Measurements from ENCODE around the gene CSGALNACT2.

CSGALNACT2 gene

GRCh38 chr10:43196981-43197833, 59.0 kb downstream of the CSGALNACT2 start:
- H3K36me3 ChIP-seq (ENCODE audit: control insufficient read depth, insufficient read depth, low read length) = no peaks in the 10 kb centered on the region
- H3K79me2 ChIP-seq = no peaks in the 10 kb centered on the region
- no peak overlapping the region for H3K4me2 ChIP-seq (ENCODE audit: low read length)
- H3K27ac ChIP-seq = no peak overlapping the region
- no peak overlapping the region for H3K4me3 ChIP-seq (ENCODE audit: low read depth, low read length)
- no peaks in the 10 kb centered on the region for H3K27me3 ChIP-seq (ENCODE audit: control insufficient read depth, insufficient read depth, low read length)
- no peak overlapping the region for H3K9ac ChIP-seq
- H3K9me3 ChIP-seq (ENCODE audit: control insufficient read depth, low read length) = no peaks in the 10 kb centered on the region
- TF ChIP-seq, protein P1, sequence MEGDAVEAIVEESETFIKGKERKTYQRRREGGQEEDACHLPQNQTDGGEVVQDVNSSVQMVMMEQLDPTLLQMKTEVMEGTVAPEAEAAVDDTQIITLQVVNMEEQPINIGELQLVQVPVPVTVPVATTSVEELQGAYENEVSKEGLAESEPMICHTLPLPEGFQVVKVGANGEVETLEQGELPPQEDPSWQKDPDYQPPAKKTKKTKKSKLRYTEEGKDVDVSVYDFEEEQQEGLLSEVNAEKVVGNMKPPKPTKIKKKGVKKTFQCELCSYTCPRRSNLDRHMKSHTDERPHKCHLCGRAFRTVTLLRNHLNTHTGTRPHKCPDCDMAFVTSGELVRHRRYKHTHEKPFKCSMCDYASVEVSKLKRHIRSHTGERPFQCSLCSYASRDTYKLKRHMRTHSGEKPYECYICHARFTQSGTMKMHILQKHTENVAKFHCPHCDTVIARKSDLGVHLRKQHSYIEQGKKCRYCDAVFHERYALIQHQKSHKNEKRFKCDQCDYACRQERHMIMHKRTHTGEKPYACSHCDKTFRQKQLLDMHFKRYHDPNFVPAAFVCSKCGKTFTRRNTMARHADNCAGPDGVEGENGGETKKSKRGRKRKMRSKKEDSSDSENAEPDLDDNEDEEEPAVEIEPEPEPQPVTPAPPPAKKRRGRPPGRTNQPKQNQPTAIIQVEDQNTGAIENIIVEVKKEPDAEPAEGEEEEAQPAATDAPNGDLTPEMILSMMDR (IDR thresholded peaks at IDR 0.05) = no peak
- H2AFZ ChIP-seq = no peak overlapping the region
- H3K4me1 ChIP-seq = no peaks in the 10 kb centered on the region

- Histone ChIP-seq H3K4me2 (ENCODE audit: low read length) (no peak overlapping the region), H3K27ac (no peak overlapping the region), H3K27me3 (ENCODE audit: control insufficient read depth, insufficient read depth, low read length) (no peaks in the 10 kb centered on the region), H3K79me2 (no peaks in the 10 kb centered on the region), H3K9ac (no peak overlapping the region), H2AFZ (no peak overlapping the region), H3K36me3 (ENCODE audit: control insufficient read depth, insufficient read depth, low read length) (no peaks in the 10 kb centered on the region), H3K4me1 (no peaks in the 10 kb centered on the region), H3K9me3 (ENCODE audit: control insufficient read depth, low read length) (no peaks in the 10 kb centered on the region), H3K4me3 (ENCODE audit: low read depth, low read length) (no peak overlapping the region)
- TF ChIP-seq, protein P1 (IDR thresholded peaks at IDR 0.05) = no peak
These were observed 59.8 kb downstream of the CSGALNACT2 start for GRCh38 chr10:43197834-43198681.

- Histone ChIP-seq H2AFZ (no peak overlapping the region), H3K79me2 (no peaks in the 10 kb centered on the region), H3K9me3 (ENCODE audit: control insufficient read depth, low read length) (no peaks in the 10 kb centered on the region), H3K4me2 (ENCODE audit: low read length) (no peak overlapping the region), H3K36me3 (ENCODE audit: control insufficient read depth, insufficient read depth, low read length) (no peaks in the 10 kb centered on the region), H3K4me3 (ENCODE audit: low read depth, low read length) (no peak overlapping the region), H3K4me1 (no peaks in the 10 kb centered on the region), H3K27ac (no peak overlapping the region), H3K27me3 (ENCODE audit: control insufficient read depth, insufficient read depth, low read length) (no peaks in the 10 kb centered on the region), H3K9ac (no peak overlapping the region)
- TF ChIP-seq, protein P1 (IDR thresholded peaks at IDR 0.05) = no peak
These were observed 60.4 kb downstream of the CSGALNACT2 start for GRCh38 chr10:43198682-43199005.

DNA sequence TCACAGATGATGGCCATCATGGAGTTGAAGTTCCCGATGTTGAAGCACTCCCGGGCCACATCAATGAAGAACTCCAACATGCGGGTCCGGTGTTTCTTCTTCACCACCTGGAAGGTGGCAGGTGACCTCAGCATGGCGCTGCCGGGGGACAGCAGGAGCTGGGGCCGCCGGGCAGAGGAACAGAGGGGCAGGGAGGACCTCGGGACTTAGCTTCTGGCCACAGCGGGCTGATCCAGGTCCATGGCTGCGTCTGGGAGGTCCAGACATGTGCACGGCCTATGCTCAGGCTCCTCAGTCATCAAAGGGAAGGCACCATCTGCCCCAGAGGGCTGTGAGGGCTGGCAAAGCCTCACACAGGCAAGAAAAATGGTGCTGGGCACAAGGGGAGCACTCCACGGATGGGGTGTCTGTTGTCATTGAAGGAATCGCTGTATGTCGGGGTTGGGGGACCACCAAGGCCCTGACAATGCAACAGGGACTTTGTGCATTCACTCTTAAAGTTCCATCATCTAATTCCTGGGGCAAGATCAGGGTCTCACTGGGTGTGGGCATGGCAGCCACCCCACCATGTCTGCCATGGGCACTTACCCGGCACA, 60.9 kb downstream of the CSGALNACT2 start:
- Histone ChIP-seq H3K9ac (no peak overlapping the region), H3K27me3 (ENCODE audit: control insufficient read depth, insufficient read depth, low read length) (no peaks in the 10 kb centered on the region), H3K9me3 (ENCODE audit: control insufficient read depth, low read length) (no peaks in the 10 kb centered on the region), H3K27ac (no peak overlapping the region), H3K36me3 (ENCODE audit: control insufficient read depth, insufficient read depth, low read length) (no peaks in the 10 kb centered on the region), H3K79me2 (no peaks in the 10 kb centered on the region), H3K4me3 (ENCODE audit: low read depth, low read length) (no peak overlapping the region), H3K4me2 (ENCODE audit: low read length) (no peak overlapping the region), H3K4me1 (no peaks in the 10 kb centered on the region), H2AFZ (no peak overlapping the region)
- TF ChIP-seq, protein P1 (IDR thresholded peaks at IDR 0.05) = no peak
